HL-60 (cell line): ENCODE measurements around the gene BPHL.
"Not testable (repeated sequence)": the region's sequence is repeated elsewhere in the genome, so short reads cannot be mapped to it uniquely, and the experiment has no call there.

Experiments
- DNase-seq, 2 experiments: peaks; one replicate each; pipeline ENCODE4 v3.0.0-alpha.2; 2010 to 2020; ENCODE audit warnings: low read depth in 1 of 2, low spot score in 1 of 2
- H3K27ac ChIP-seq: fragments of 250-450 bp; sonication (Bioruptor Pico); replicated peaks from 2 replicates; pipeline ENCODE4 v1.5.1; 2020; ENCODE audit warnings: mild to moderate bottlenecking, moderate library complexity
- H3K27me3 ChIP-seq: fragments of 250-450 bp; sonication (Bioruptor Pico); 2 replicates; pipeline ENCODE4 v1.5.1; 2021; ENCODE audit warnings: mild to moderate bottlenecking, moderate library complexity; ENCODE audit not compliant: insufficient read depth, poor library complexity, severe bottlenecking
- H3K4me3 ChIP-seq: replicated peaks from 2 replicates; pipeline ENCODE4 v1.5.1; 2011; ENCODE audit warnings: mild to moderate bottlenecking, control low read depth, low read length; ENCODE audit not compliant: insufficient read depth
- CTCF ChIP-seq: IDR thresholded peaks from one replicate; pipeline ENCODE4 v1.5.1; 2011; ENCODE audit warnings: low read length, control low read depth, inconsistent platforms; ENCODE audit not compliant: insufficient read depth
- GABPA ChIP-seq: IDR thresholded peaks from 2 replicates; pipeline ENCODE4 v1.6.1; 2012; ENCODE audit warnings: low read depth
- POLR2AphosphoS5 ChIP-seq: IDR thresholded peaks from 2 replicates; pipeline ENCODE4 v1.6.1; 2012; ENCODE audit warnings: low read depth
- REST ChIP-seq: IDR thresholded peaks from 2 replicates; pipeline ENCODE4 v1.6.1; 2012; ENCODE audit warnings: low read depth; ENCODE audit not compliant: insufficient replicate concordance
- SPI1 ChIP-seq: IDR thresholded peaks from 2 replicates; pipeline ENCODE4 v1.6.1; 2012; ENCODE audit warnings: low read depth, mild to moderate bottlenecking, borderline replicate concordance

BPHL gene

GRCh38 chr6:3173636-3174089 lies 55.2 kb downstream of the BPHL start:
- H3K27me3 ChIP-seq, H3K4me3 ChIP-seq, DNase-seq, H3K27ac ChIP-seq: not testable (repeated sequence)

- TF ChIP-seq CTCF = no peak
- no peak for TF ChIP-seq POLR2AphosphoS5
- no peak for TF ChIP-seq REST
- TF ChIP-seq SPI1 = no peak
- TF ChIP-seq GABPA = no peak
- H3K27me3 ChIP-seq = no peaks in the 10 kb centered on the region
- no peak overlapping the region for H3K27ac ChIP-seq
- DNase-seq = no peak
- no peak overlapping the region for H3K4me3 ChIP-seq
These were observed 57.3 kb downstream of the BPHL start for GRCh38 chr6:3175715-3176402.

- peak; percentile 63 to 68 for DNase-seq
- Histone ChIP-seq H3K4me3 (no peak overlapping the region), H3K27ac (no peak overlapping the region), H3K27me3 (no peaks in the 10 kb centered on the region)
- TF ChIP-seq SPI1 = no peak
- TF ChIP-seq CTCF = no peak
- TF ChIP-seq POLR2AphosphoS5 = no peak
- TF ChIP-seq REST = no peak
- TF ChIP-seq GABPA = no peak
These were observed 58.2 kb downstream of the BPHL start for GRCh38 chr6:3176562-3177355.

- H3K27ac ChIP-seq, H3K27me3 ChIP-seq, DNase-seq, H3K4me3 ChIP-seq: not testable (repeated sequence)
These were observed 60.2 kb downstream of the BPHL start for GRCh38 chr6:3178666-3179065.
